GM18505 (cell line): ENCODE data around the gene FAM13B.
"Not testable (repeated sequence)": the region's sequence is repeated elsewhere in the genome, so short reads cannot be mapped to it uniquely, and the experiment has no call there.

ENCODE experiments used
- ATAC-seq: cut with Tn5 transposase; IDR thresholded peaks from one replicate; pipeline ENCODE4 v1.9.1; 2021; ENCODE audit not compliant: unreplicated experiment
- POLR2A ChIP-seq: IDR thresholded peaks from 4 replicates; pipeline ENCODE4 v1.6.1; 2011; ENCODE audit warnings: borderline replicate concordance; ENCODE audit not compliant: insufficient read depth, insufficient read length; ENCODE audit errors: extremely low read depth

FAM13B gene

GRCh38 chr5:137960141-137960540 lies 72.7 kb downstream of the FAM13B start:
- no peak for TF ChIP-seq POLR2A
- ATAC-seq = no peak

- no peak for ATAC-seq
These were observed 73.4 kb downstream of the FAM13B start for GRCh38 chr5:137959488-137959887.

GRCh38 chr5:137957948-137958347 lies 74.9 kb downstream of the FAM13B start:
- TF ChIP-seq POLR2A = no peak

More at GRCh38 chr5:137959488-137959887, 73.4 kb downstream of the FAM13B start:
- no peak for TF ChIP-seq POLR2A

GRCh38 chr5:137954131-137954879 lies 78.6 kb downstream of the FAM13B start:
- ATAC-seq = no peak
- TF ChIP-seq POLR2A = no peak

More at GRCh38 chr5:137957948-137958347, 74.9 kb downstream of the FAM13B start:
- ATAC-seq = no peak

- no peak for TF ChIP-seq POLR2A
- no peak for ATAC-seq
These were observed 87.1 kb downstream of the FAM13B start for GRCh38 chr5:137945825-137946224.

GRCh38 chr5:137944280-137944679 lies 88.6 kb downstream of the FAM13B start:
- not testable (repeated sequence) for ATAC-seq

- no peak for TF ChIP-seq POLR2A
These were observed 93.5 kb downstream of the FAM13B start for GRCh38 chr5:137939331-137939730.

GRCh38 chr5:137938751-137939143 lies 94.1 kb downstream of the FAM13B start:
- no peak for ATAC-seq
- no peak for TF ChIP-seq POLR2A

More at GRCh38 chr5:137939331-137939730, 93.5 kb downstream of the FAM13B start:
- no peak for ATAC-seq

- no peak for ATAC-seq
- no peak for TF ChIP-seq POLR2A
These were observed 94.7 kb downstream of the FAM13B start for GRCh38 chr5:137937994-137938750.

GRCh38 chr5:137935694-137936093 lies 97.2 kb downstream of the FAM13B start:
- TF ChIP-seq POLR2A = no peak
- ATAC-seq = no peak

- ATAC-seq = no peak
- TF ChIP-seq POLR2A = no peak
These were observed 97.7 kb downstream of the FAM13B start for GRCh38 chr5:137935190-137935589.

- ATAC-seq = no peak
- no peak for TF ChIP-seq POLR2A
These were observed 99.4 kb downstream of the FAM13B start for GRCh38 chr5:137933491-137933911.

- ATAC-seq = no peak
- TF ChIP-seq POLR2A = no peak
These were observed 100.1 kb downstream of the FAM13B start for GRCh38 chr5:137932800-137933199.

GRCh38 chr5:137923856-137924255 lies 109.0 kb downstream of the FAM13B start:
- no peak for TF ChIP-seq POLR2A
- ATAC-seq = no peak
